ENCODE measurements around the gene TP53I11. TPM values are rescaled to one million over a fixed set of nuclear protein-coding genes. Genes with fewer than 3 reads are reported as not detected.

The TP53I11 gene
- polyA plus RNA-seq, 1 donor (not counting 4 experiments of a cell fraction or from before 2014, with no cell fraction given), result 21.4 TPM

DNA sequence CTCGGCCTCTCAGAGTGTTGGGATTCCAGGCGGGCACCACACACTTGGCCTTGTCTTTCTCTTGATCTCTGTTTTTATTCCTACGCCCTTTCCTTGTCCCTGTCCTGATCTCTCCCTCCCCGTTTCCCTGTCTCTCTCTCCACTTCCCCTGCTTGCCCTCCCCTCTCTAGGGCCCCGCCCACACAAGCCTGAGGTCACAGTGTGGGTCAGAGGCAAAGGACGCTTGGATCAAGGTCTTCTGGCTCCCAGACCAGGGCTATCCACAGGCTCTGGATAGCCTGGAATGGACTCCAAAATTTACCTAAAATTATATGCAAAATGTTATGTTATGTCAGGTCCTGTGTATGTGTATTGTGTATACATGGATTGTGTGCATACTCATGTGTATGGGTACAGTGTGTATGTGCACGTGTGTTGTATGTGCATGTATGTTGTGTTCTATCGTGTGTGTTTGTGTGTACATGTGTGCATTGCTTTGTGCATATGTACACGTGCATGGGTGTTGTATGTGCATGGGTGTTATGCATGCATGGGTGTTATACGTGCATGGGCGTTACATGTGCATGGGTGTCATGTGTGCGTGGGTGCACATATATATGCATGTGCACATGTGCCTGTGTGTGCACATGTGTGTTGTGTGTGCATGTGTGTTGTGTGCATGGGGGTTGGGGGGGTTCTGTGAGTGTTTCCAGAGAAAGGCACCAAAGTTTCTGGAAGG lies 38.3 kb downstream of the TP53I11 start:
- no peak overlapping the region for H2AFZ ChIP-seq (ENCODE audit: control insufficient read depth, low read length)
- H3K4me2 ChIP-seq (ENCODE audit: control insufficient read depth, extremely low read depth, insufficient read depth, low read depth, low read length), result no peak overlapping the region
- H3K9me3 ChIP-seq (ENCODE audit: control insufficient read depth, low read depth, low read length), result no peaks in the 10 kb centered on the region
- dilution Hi-C loops (cut with MboI; ENCODE audit: extremely low pct_ligation_motif_present, low sequenced_read_pairs), result no loop called here
- H3K9ac ChIP-seq (ENCODE audit: control insufficient read depth, extremely low read depth, insufficient read depth, low read length), result no peak overlapping the region
- H4K20me1 ChIP-seq (ENCODE audit: control insufficient read depth, extremely low read depth, insufficient read depth, low read length), result no peaks in the 10 kb centered on the region
- no peaks in the 10 kb centered on the region for H3K4me1 ChIP-seq (ENCODE audit: control insufficient read depth, extremely low read depth, insufficient read depth, low read length)
- no peak overlapping the region for H3K4me3 ChIP-seq (ENCODE audit: control insufficient read depth in 2 of 3, extremely low read depth in 1 of 3, insufficient read depth in 2 of 3, low read depth in 1 of 3, low read length in 3 of 3)
- no peak overlapping the region for H3K27ac ChIP-seq (ENCODE audit: control insufficient read depth, insufficient read depth, low read length)
- FAIRE-seq (no peak), DNase-seq (ENCODE audit: low read depth, low spot score) (no peak)
- TF ChIP-seq EZH2 (IDR thresholded peaks at IDR 0.05; ENCODE audit: low read length), result no peak
- TF ChIP-seq, protein P1, sequence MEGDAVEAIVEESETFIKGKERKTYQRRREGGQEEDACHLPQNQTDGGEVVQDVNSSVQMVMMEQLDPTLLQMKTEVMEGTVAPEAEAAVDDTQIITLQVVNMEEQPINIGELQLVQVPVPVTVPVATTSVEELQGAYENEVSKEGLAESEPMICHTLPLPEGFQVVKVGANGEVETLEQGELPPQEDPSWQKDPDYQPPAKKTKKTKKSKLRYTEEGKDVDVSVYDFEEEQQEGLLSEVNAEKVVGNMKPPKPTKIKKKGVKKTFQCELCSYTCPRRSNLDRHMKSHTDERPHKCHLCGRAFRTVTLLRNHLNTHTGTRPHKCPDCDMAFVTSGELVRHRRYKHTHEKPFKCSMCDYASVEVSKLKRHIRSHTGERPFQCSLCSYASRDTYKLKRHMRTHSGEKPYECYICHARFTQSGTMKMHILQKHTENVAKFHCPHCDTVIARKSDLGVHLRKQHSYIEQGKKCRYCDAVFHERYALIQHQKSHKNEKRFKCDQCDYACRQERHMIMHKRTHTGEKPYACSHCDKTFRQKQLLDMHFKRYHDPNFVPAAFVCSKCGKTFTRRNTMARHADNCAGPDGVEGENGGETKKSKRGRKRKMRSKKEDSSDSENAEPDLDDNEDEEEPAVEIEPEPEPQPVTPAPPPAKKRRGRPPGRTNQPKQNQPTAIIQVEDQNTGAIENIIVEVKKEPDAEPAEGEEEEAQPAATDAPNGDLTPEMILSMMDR (optimal IDR thresholded peaks at IDR 0.05 in 1 of 3, IDR thresholded peaks at IDR 0.05 in 1 of 3, conservative IDR thresholded peaks at IDR 0.05 in 1 of 3; ENCODE audit: extremely low read depth in 1 of 3, insufficient read depth in 2 of 3, low read length in 3 of 3), result no peak
- H3K9me1 ChIP-seq (ENCODE audit: control insufficient read depth, extremely low read depth, insufficient read depth, low read length), result no peaks in the 10 kb centered on the region
- peaks cover 12% of the 10 kb centered on the region for H3K27me3 ChIP-seq (ENCODE audit: control insufficient read depth, extremely low read depth, insufficient read depth, low read length)
- H3K36me3 ChIP-seq (ENCODE audit: control insufficient read depth in 2 of 2, extremely low read depth in 1 of 2, insufficient read depth in 2 of 2, low read length in 2 of 2), result no peaks in the 10 kb centered on the region
- no peaks in the 10 kb centered on the region for H3K79me2 ChIP-seq (ENCODE audit: control insufficient read depth, insufficient read depth, low read length)

DNA sequence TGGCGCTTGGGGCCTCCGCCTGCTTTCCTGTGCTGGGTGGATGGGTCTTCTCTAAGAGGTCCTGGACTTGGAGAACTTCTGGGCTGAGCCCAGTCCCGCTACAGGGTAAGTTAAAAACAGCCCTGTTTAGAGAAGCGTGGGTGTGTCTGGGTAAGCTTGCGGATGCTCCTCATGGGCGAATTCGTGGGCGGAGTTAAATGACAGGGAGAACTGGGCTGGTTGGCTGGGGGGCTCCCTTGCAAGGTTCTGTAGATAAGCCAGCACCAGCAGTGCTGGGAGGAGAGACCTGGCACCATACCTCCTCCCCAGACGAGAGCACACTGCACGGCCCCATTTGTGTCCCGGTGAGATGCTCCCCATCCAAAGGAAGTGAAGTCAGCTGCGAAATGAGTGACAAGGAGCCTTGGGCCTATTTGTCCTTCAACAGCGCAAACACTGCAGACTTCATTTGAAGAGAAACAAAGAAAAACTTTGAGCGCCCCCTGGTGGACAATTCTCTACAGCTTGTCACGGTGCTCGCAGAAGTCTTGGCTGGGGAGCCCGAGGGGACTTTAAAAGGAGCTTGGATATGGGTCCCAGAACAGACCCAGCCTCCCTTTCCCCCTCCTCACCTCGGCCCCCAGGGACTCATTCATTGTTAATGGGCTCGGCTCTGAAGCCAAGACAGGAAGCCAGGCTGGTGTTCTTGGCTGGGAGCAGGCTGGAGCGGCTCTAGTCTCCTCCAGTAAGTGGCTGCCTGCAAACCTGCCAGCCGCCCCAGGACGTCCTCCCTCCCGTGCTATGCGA lies 39.5 kb downstream of the TP53I11 start:
- dilution Hi-C loops (cut with MboI; ENCODE audit: extremely low pct_ligation_motif_present, low sequenced_read_pairs), result no loop called here
- Histone ChIP-seq H3K79me2 (ENCODE audit: control insufficient read depth, insufficient read depth, low read length) (no peaks in the 10 kb centered on the region), H3K4me1 (ENCODE audit: control insufficient read depth, extremely low read depth, insufficient read depth, low read length) (no peaks in the 10 kb centered on the region), H3K9me1 (ENCODE audit: control insufficient read depth, extremely low read depth, insufficient read depth, low read length) (no peaks in the 10 kb centered on the region), H3K4me2 (ENCODE audit: control insufficient read depth, extremely low read depth, insufficient read depth, low read depth, low read length) (no peak overlapping the region), H4K20me1 (ENCODE audit: control insufficient read depth, extremely low read depth, insufficient read depth, low read length) (no peaks in the 10 kb centered on the region), H3K27ac (ENCODE audit: control insufficient read depth, insufficient read depth, low read length) (no peak overlapping the region), H3K36me3 (ENCODE audit: control insufficient read depth in 2 of 2, extremely low read depth in 1 of 2, insufficient read depth in 2 of 2, low read length in 2 of 2) (no peaks in the 10 kb centered on the region), H3K9me3 (ENCODE audit: control insufficient read depth, low read depth, low read length) (no peaks in the 10 kb centered on the region), H3K4me3 (ENCODE audit: control insufficient read depth in 2 of 3, extremely low read depth in 1 of 3, insufficient read depth in 2 of 3, low read depth in 1 of 3, low read length in 3 of 3) (no peak overlapping the region), H3K9ac (ENCODE audit: control insufficient read depth, extremely low read depth, insufficient read depth, low read length) (no peak overlapping the region), H3K27me3 (ENCODE audit: control insufficient read depth, extremely low read depth, insufficient read depth, low read length) (peaks cover 4% of the 10 kb centered on the region), H2AFZ (ENCODE audit: control insufficient read depth, low read length) (no peak overlapping the region)
- no peak for DNase-seq (ENCODE audit: low read depth, low spot score)
- peak; percentile 64 for FAIRE-seq
- TF ChIP-seq EZH2 (IDR thresholded peaks at IDR 0.05; ENCODE audit: low read length), result no peak
- TF ChIP-seq, protein P1 (optimal IDR thresholded peaks at IDR 0.05 in 1 of 3, IDR thresholded peaks at IDR 0.05 in 1 of 3, conservative IDR thresholded peaks at IDR 0.05 in 1 of 3; ENCODE audit: extremely low read depth in 1 of 3, insufficient read depth in 2 of 3, low read length in 3 of 3), result peak; percentile 52 to 76 (median 73)

Data from keratinocyte (primary cell).